ENCODE results near the gene IGF1R.

DNA sequence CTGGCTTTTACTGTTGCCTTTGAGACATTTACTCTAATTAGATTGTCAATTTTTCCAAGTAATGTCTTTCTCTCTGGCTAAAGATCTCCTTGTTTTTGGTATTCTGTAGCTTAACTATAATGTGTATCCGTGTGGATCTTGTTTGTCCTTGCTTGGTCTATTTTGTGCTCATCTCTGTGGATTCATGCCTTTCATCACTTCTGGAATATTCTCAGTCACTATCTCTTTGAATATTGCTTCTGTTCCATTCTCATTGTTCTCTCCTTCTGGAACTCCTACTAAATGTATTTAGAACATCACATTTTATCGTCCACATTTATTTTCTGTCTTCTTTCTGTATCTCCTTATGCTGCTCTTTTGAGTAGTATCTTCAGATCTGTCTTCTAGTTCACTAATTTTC is 346.6 kb downstream of the IGF1R start:
- TF ChIP-seq, protein P1, sequence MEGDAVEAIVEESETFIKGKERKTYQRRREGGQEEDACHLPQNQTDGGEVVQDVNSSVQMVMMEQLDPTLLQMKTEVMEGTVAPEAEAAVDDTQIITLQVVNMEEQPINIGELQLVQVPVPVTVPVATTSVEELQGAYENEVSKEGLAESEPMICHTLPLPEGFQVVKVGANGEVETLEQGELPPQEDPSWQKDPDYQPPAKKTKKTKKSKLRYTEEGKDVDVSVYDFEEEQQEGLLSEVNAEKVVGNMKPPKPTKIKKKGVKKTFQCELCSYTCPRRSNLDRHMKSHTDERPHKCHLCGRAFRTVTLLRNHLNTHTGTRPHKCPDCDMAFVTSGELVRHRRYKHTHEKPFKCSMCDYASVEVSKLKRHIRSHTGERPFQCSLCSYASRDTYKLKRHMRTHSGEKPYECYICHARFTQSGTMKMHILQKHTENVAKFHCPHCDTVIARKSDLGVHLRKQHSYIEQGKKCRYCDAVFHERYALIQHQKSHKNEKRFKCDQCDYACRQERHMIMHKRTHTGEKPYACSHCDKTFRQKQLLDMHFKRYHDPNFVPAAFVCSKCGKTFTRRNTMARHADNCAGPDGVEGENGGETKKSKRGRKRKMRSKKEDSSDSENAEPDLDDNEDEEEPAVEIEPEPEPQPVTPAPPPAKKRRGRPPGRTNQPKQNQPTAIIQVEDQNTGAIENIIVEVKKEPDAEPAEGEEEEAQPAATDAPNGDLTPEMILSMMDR (IDR thresholded peaks at IDR 0.05), result no peak
- TF ChIP-seq POLR2A (IDR thresholded peaks at IDR 0.05) (no peak), POLR2AphosphoS5 (IDR thresholded peaks at IDR 0.05) (no peak), EP300 (IDR thresholded peaks at IDR 0.05) (no peak)
